ENCODE data around the gene SIGLEC12.

Gene SIGLEC12

DNA sequence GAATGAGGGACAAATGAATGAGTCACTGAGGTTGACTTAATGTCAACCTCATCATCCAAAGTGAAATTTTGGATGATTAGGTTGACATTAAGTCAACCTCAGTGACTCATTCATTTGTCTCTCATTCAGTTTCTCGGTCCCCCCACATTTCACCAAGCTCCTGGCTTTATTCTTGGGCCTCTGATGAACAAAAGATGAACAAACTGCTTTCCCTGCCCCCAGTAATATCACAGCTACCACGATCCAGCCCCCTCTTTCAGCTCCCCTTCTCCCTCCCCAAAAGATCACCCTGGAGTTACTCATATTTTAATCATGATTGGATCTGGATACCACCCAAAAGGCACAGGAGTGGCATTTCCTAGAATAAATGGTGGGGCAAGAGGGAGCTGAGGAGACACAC lies 12.5 kb downstream of the SIGLEC12 start:
- DNase-seq: no peak
- no peaks in the 10 kb centered on the region for H3K9me3 ChIP-seq (ENCODE audit: insufficient read depth, low read length, severe bottlenecking)
- no peaks in the 10 kb centered on the region for H3K4me1 ChIP-seq (ENCODE audit: insufficient read depth, low read length)
- H4K20me1 ChIP-seq (ENCODE audit: insufficient read depth, low read length): no peaks in the 10 kb centered on the region
- no peaks in the 10 kb centered on the region for H3K79me2 ChIP-seq (ENCODE audit: insufficient read depth, low read length)
- no peak for ATAC-seq (ENCODE audit: insufficient read depth, low read depth)
- H3K4me3 ChIP-seq (ENCODE audit: low read depth in 1 of 2, low read length in 2 of 2): no peak overlapping the region
- H3K4me2 ChIP-seq (ENCODE audit: insufficient read depth, low read length): no peak overlapping the region
- H3K36me3 ChIP-seq (ENCODE audit: insufficient read depth, low read length): no peaks in the 10 kb centered on the region
- H2AFZ ChIP-seq (ENCODE audit: low read depth, low read length): no peak overlapping the region
- H3K9ac ChIP-seq (ENCODE audit: low read depth, low read length): no peak overlapping the region
- peaks cover 4% of the 10 kb centered on the region for H3K27me3 ChIP-seq (ENCODE audit: insufficient read depth, low read length, poor library complexity)
- H3K27ac ChIP-seq (ENCODE audit: low read length): no peak overlapping the region
- TF ChIP-seq, protein P1, sequence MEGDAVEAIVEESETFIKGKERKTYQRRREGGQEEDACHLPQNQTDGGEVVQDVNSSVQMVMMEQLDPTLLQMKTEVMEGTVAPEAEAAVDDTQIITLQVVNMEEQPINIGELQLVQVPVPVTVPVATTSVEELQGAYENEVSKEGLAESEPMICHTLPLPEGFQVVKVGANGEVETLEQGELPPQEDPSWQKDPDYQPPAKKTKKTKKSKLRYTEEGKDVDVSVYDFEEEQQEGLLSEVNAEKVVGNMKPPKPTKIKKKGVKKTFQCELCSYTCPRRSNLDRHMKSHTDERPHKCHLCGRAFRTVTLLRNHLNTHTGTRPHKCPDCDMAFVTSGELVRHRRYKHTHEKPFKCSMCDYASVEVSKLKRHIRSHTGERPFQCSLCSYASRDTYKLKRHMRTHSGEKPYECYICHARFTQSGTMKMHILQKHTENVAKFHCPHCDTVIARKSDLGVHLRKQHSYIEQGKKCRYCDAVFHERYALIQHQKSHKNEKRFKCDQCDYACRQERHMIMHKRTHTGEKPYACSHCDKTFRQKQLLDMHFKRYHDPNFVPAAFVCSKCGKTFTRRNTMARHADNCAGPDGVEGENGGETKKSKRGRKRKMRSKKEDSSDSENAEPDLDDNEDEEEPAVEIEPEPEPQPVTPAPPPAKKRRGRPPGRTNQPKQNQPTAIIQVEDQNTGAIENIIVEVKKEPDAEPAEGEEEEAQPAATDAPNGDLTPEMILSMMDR (IDR thresholded peaks at IDR 0.05; ENCODE audit: borderline replicate concordance, extremely low read depth, low read length, poor library complexity, severe bottlenecking): no peak
- TF ChIP-seq EZH2 (IDR thresholded peaks at IDR 0.05; ENCODE audit: borderline replicate concordance, low read depth, low read length, severe bottlenecking): no peak

DNA sequence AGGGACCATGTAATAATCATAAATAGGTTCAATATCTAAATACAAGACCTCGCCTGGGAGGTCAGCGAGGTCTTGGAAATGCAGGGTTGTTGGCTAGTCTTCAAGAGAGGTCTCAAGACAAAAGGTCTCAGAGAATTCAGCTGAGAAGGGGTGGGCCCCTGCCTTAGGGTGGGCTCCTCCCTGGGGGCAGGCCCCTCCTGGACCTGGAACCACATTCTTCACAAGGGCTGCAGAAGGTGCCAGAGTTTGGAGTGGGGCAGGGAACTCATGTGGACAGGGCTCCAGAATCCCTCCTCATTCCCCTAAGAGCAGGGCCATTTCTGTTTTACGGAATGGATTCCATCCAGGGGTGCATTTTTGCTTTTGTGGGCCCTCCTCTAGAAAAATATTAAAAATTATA lies 13.1 kb downstream of the SIGLEC12 start:
- Histone ChIP-seq H3K27me3 (ENCODE audit: insufficient read depth, low read length, poor library complexity) (peaks cover 4% of the 10 kb centered on the region), H3K4me1 (ENCODE audit: insufficient read depth, low read length) (no peaks in the 10 kb centered on the region), H3K4me3 (ENCODE audit: low read depth in 1 of 2, low read length in 2 of 2) (no peak overlapping the region), H2AFZ (ENCODE audit: low read depth, low read length) (no peak overlapping the region), H3K4me2 (ENCODE audit: insufficient read depth, low read length) (no peak overlapping the region), H4K20me1 (ENCODE audit: insufficient read depth, low read length) (no peaks in the 10 kb centered on the region), H3K36me3 (ENCODE audit: insufficient read depth, low read length) (no peaks in the 10 kb centered on the region), H3K27ac (ENCODE audit: low read length) (no peak overlapping the region), H3K9me3 (ENCODE audit: insufficient read depth, low read length, severe bottlenecking) (no peaks in the 10 kb centered on the region), H3K9ac (ENCODE audit: low read depth, low read length) (no peak overlapping the region), H3K79me2 (ENCODE audit: insufficient read depth, low read length) (no peaks in the 10 kb centered on the region)
- no peak for TF ChIP-seq EZH2 (IDR thresholded peaks at IDR 0.05; ENCODE audit: borderline replicate concordance, low read depth, low read length, severe bottlenecking)
- TF ChIP-seq, protein P1 (IDR thresholded peaks at IDR 0.05; ENCODE audit: borderline replicate concordance, extremely low read depth, low read length, poor library complexity, severe bottlenecking): no peak
- ATAC-seq (ENCODE audit: insufficient read depth, low read depth): no peak
- DNase-seq: no peak

DNA sequence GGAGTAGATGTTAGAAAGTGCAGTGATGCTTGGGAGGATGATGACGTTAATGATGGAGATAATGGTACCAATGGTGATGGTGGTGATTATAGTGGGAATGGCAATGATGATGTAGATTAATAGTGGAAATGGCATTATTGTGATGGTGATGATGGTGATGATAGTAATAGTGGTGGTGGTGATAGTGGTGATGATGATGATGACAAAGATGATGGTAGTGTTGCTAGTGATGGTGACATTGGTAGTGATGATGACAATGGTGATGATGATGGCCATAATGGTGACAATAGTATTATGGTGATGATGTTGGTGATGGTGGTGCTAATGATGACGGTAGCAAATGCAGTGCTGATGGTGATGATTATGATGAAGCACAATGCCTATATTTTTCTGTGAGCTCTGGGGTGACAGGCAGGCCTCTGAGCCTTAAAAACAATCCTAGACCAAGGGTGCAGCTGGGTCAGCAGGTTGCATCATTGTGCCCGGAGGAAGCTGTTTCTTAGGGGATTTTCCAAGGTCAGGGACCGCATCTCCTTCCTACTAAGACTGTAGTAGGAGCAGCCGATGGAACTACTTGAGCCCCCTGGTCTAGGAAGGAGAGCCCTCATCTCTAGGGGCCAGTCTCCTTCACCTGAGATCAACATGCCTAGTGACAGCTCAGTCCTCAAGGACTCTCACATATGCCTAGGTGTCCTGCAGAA lies 15.5 kb downstream of the SIGLEC12 start:
- Histone ChIP-seq H3K4me1 (ENCODE audit: insufficient read depth, low read length) (no peaks in the 10 kb centered on the region), H3K79me2 (ENCODE audit: insufficient read depth, low read length) (no peaks in the 10 kb centered on the region), H3K36me3 (ENCODE audit: insufficient read depth, low read length) (no peaks in the 10 kb centered on the region), H3K27me3 (ENCODE audit: insufficient read depth, low read length, poor library complexity) (no peaks in the 10 kb centered on the region), H3K9ac (ENCODE audit: low read depth, low read length) (no peak overlapping the region), H3K4me2 (ENCODE audit: insufficient read depth, low read length) (no peak overlapping the region), H4K20me1 (ENCODE audit: insufficient read depth, low read length) (no peaks in the 10 kb centered on the region), H3K27ac (ENCODE audit: low read length) (no peak overlapping the region), H3K9me3 (ENCODE audit: insufficient read depth, low read length, severe bottlenecking) (no peaks in the 10 kb centered on the region), H3K4me3 (ENCODE audit: low read depth in 1 of 2, low read length in 2 of 2) (no peak overlapping the region), H2AFZ (ENCODE audit: low read depth, low read length) (no peak overlapping the region)
- TF ChIP-seq EZH2 (IDR thresholded peaks at IDR 0.05; ENCODE audit: borderline replicate concordance, low read depth, low read length, severe bottlenecking): no peak
- TF ChIP-seq, protein P1 (IDR thresholded peaks at IDR 0.05; ENCODE audit: borderline replicate concordance, extremely low read depth, low read length, poor library complexity, severe bottlenecking): no peak
- ATAC-seq (ENCODE audit: insufficient read depth, low read depth) (no peak), DNase-seq (no peak)
